Measurements from ENCODE around the gene ENKD1.

The ENKD1 gene

GRCh38 chr16:67644038-67644437, 22.5 kb downstream of the ENKD1 start:
- TF ChIP-seq YY1 (IDR thresholded peaks at IDR 0.05; ENCODE audit: low read depth): no peak

- TF ChIP-seq ZBTB7A (IDR thresholded peaks at IDR 0.05; ENCODE audit: low read depth): no peak
- TF ChIP-seq TCF12 (IDR thresholded peaks at IDR 0.05; ENCODE audit: low read depth): no peak
- no peak for TF ChIP-seq FOXM1 (IDR thresholded peaks at IDR 0.05; ENCODE audit: borderline replicate concordance, low read depth)
- TF ChIP-seq CEBPB (IDR thresholded peaks at IDR 0.05): no peak
These were observed 24.5 kb downstream of the ENKD1 start for GRCh38 chr16:67641779-67642708.

- no peak for TF ChIP-seq USF1 (IDR thresholded peaks at IDR 0.05)
- TF ChIP-seq TCF12 (IDR thresholded peaks at IDR 0.05; ENCODE audit: low read depth): no peak
- TF ChIP-seq YY1 (IDR thresholded peaks at IDR 0.05; ENCODE audit: low read depth): no peak
- no peak for TF ChIP-seq CREB1 (IDR thresholded peaks at IDR 0.05; ENCODE audit: low read depth)
- TF ChIP-seq CEBPB (IDR thresholded peaks at IDR 0.05): no peak
- TF ChIP-seq TEAD4 (IDR thresholded peaks at IDR 0.05): no peak
- TF ChIP-seq MAX (IDR thresholded peaks at IDR 0.05): no peak
- TF ChIP-seq EGR1 (IDR thresholded peaks at IDR 0.05): no peak
- TF ChIP-seq RAD21 (IDR thresholded peaks at IDR 0.05; ENCODE audit: low read depth): no peak
- no peak for TF ChIP-seq EP300 (IDR thresholded peaks at IDR 0.05; ENCODE audit: borderline replicate concordance)
- TF ChIP-seq FOXM1 (IDR thresholded peaks at IDR 0.05; ENCODE audit: borderline replicate concordance, low read depth): no peak
- TF ChIP-seq TAF1 (IDR thresholded peaks at IDR 0.05; ENCODE audit: low read depth): no peak
These were observed 28.9 kb downstream of the ENKD1 start for GRCh38 chr16:67637625-67638024.

- no peak for TF ChIP-seq NFIC (IDR thresholded peaks at IDR 0.05)
- TF ChIP-seq CEBPB (IDR thresholded peaks at IDR 0.05): no peak
- TF ChIP-seq FOXM1 (IDR thresholded peaks at IDR 0.05; ENCODE audit: borderline replicate concordance, low read depth): no peak
- no peak for TF ChIP-seq ZBTB7A (IDR thresholded peaks at IDR 0.05; ENCODE audit: low read depth)
- no peak for TF ChIP-seq TAF1 (IDR thresholded peaks at IDR 0.05; ENCODE audit: low read depth)
- no peak for TF ChIP-seq RAD21 (IDR thresholded peaks at IDR 0.05; ENCODE audit: low read depth)
- no peak for TF ChIP-seq CREB1 (IDR thresholded peaks at IDR 0.05; ENCODE audit: low read depth)
- TF ChIP-seq REST (IDR thresholded peaks at IDR 0.05; ENCODE audit: low read depth): no peak
- no peak for TF ChIP-seq TCF12 (IDR thresholded peaks at IDR 0.05; ENCODE audit: low read depth)
- no peak for TF ChIP-seq MAX (IDR thresholded peaks at IDR 0.05)
These were observed 29.8 kb downstream of the ENKD1 start for GRCh38 chr16:67636713-67637112.

GRCh38 chr16:67632415-67633172, 34.0 kb downstream of the ENKD1 start:
- TF ChIP-seq USF1 (IDR thresholded peaks at IDR 0.05) (no peak), NFIC (IDR thresholded peaks at IDR 0.05) (no peak), CEBPB (IDR thresholded peaks at IDR 0.05) (no peak), REST (IDR thresholded peaks at IDR 0.05; ENCODE audit: low read depth) (no peak), TAF1 (IDR thresholded peaks at IDR 0.05; ENCODE audit: low read depth) (no peak), EP300 (IDR thresholded peaks at IDR 0.05; ENCODE audit: borderline replicate concordance) (no peak), ZBTB7A (IDR thresholded peaks at IDR 0.05; ENCODE audit: low read depth) (no peak), TCF12 (IDR thresholded peaks at IDR 0.05; ENCODE audit: low read depth) (no peak), FOXM1 (IDR thresholded peaks at IDR 0.05; ENCODE audit: borderline replicate concordance, low read depth) (no peak), TEAD4 (IDR thresholded peaks at IDR 0.05) (no peak), YY1 (IDR thresholded peaks at IDR 0.05; ENCODE audit: low read depth) (no peak)
